Measurements from ENCODE around the gene LHCGR. TPM values are rescaled to one million over a fixed set of nuclear protein-coding genes. Genes with fewer than 3 reads are reported as not detected.
A peak's percentile ranks its signal among the peaks of the same experiment; 100 is the strongest.

The LHCGR gene
- total RNA-seq, 4 donors from 2014 or later, result 0.63 to 10.5 (median 4.6) TPM

- TF ChIP-seq CTCF (IDR thresholded peaks at IDR 0.05), result no peak
- no peak for TF ChIP-seq EP300 (IDR thresholded peaks at IDR 0.05)
- no peak for TF ChIP-seq POLR2A (IDR thresholded peaks at IDR 0.05)
- Histone ChIP-seq H3K36me3 (no peaks in the 10 kb centered on the region), H3K27ac (no peak overlapping the region), H3K4me1 (no peaks in the 10 kb centered on the region), H3K4me3 (no peak overlapping the region), H3K27me3 (no peaks in the 10 kb centered on the region), H3K9me3 (peaks cover 0 to 10% (median 0%) of the 10 kb centered on the region in 4 donors)
- DNase-seq (ENCODE audit: low spot score in 2 of 2), result no peak
- 66 to 72% methylated on average over 2 of the region's 2 CpGs for WGBS, 2 donors
Measured at GRCh38 chr2:48674933-48675332, 80.6 kb downstream of the LHCGR start.

GRCh38 chr2:48673581-48673980 lies 81.9 kb downstream of the LHCGR start:
- 87% methylated on average over 4 of the region's 4 CpGs for WGBS, 2 donors
- no peaks in the 10 kb centered on the region for H3K4me1 ChIP-seq
- peaks cover 0 to 10% (median 0%) of the 10 kb centered on the region in 4 donors for H3K9me3 ChIP-seq
- H3K4me3 ChIP-seq, result no peak overlapping the region
- H3K27me3 ChIP-seq, result no peaks in the 10 kb centered on the region
- no peak for DNase-seq (ENCODE audit: low spot score in 2 of 2)
- H3K27ac ChIP-seq, result no peak overlapping the region
- H3K36me3 ChIP-seq, result no peaks in the 10 kb centered on the region
- no peak for TF ChIP-seq POLR2A (IDR thresholded peaks at IDR 0.05)

- H3K9me3 ChIP-seq, result peaks cover 0 to 10% (median 0%) of the 10 kb centered on the region in 4 donors
- H3K27ac ChIP-seq, result no peak overlapping the region
- no peaks in the 10 kb centered on the region for H3K27me3 ChIP-seq
- H3K4me3 ChIP-seq, result no peak overlapping the region
- no peaks in the 10 kb centered on the region for H3K4me1 ChIP-seq
- 73 to 76% methylated on average over 1 of the region's 1 CpG for WGBS, 2 donors
- no peak for TF ChIP-seq CTCF (IDR thresholded peaks at IDR 0.05)
- no peak for TF ChIP-seq EP300 (IDR thresholded peaks at IDR 0.05)
- no peak for TF ChIP-seq POLR2A (IDR thresholded peaks at IDR 0.05)
- no peaks in the 10 kb centered on the region for H3K36me3 ChIP-seq
- no peak for DNase-seq (ENCODE audit: low spot score in 2 of 2)
Measured at GRCh38 chr2:48668992-48669391, 86.5 kb downstream of the LHCGR start.

- no peak for DNase-seq (ENCODE audit: low spot score in 2 of 2)
- Histone ChIP-seq H3K27ac (peak overlapping the region in 1 of 4 donors; percentile 11), H3K27me3 (no peaks in the 10 kb centered on the region), H3K36me3 (no peaks in the 10 kb centered on the region), H3K4me1 (peaks cover 0 to 4% (median 0%) of the 10 kb centered on the region in 4 donors), H3K9me3 (no peaks in the 10 kb centered on the region), H3K4me3 (no peak overlapping the region)
- WGBS, 2 donors, result 22 to 28% methylated on average over 4 of the region's 4 CpGs
- TF ChIP-seq CTCF (IDR thresholded peaks at IDR 0.05) (no peak), EP300 (IDR thresholded peaks at IDR 0.05) (no peak)
Measured at GRCh38 chr2:48651158-48651790, 104.2 kb downstream of the LHCGR start.

- peaks cover 0 to 17% (median 0%) of the 10 kb centered on the region in 4 donors for H3K9me3 ChIP-seq
- DNase-seq (ENCODE audit: low spot score in 2 of 2), result no peak
- H3K4me3 ChIP-seq, result no peak overlapping the region
- H3K27ac ChIP-seq, result no peak overlapping the region
- peaks cover 0 to 12% (median 0%) of the 10 kb centered on the region in 3 donors for H3K36me3 ChIP-seq
- WGBS, 2 donors, result 69 to 74% methylated on average over 1 of the region's 1 CpG
- TF ChIP-seq CTCF (IDR thresholded peaks at IDR 0.05) (no peak), EP300 (IDR thresholded peaks at IDR 0.05) (no peak), POLR2A (IDR thresholded peaks at IDR 0.05) (no peak)
- no peaks in the 10 kb centered on the region for H3K27me3 ChIP-seq
- H3K4me1 ChIP-seq, result no peaks in the 10 kb centered on the region
Measured at GRCh38 chr2:48638261-48638660, 117.3 kb downstream of the LHCGR start.

Small RNA genes within 50 kb of the gene (small RNA-seq; reads per million reads assigned to genes)
- gene ELOBP3, result not detected

Other genes starting within 250 kb of the LHCGR start
- gene STON1, start 225.6 kb downstream of the LHCGR start, total RNA-seq, result 10 to 100 TPM; 34.1 to 57.0 (median 46.9) TPM
- 1 to 10 TPM; 2.5 to 9.9 (median 6.7) TPM for gene GTF2A1L, start 137.9 kb downstream of the LHCGR start, total RNA-seq